Mucosa of descending colon (tissue), 3 donors: ENCODE measurements around the gene LEKR1. TPM values are rescaled to one million over a fixed set of nuclear protein-coding genes. Genes with fewer than 3 reads are reported as not detected.

ENCODE experiments used
- ATAC-seq: fragments of 200-7000 bp; cut with Tn5 transposase; one replicate; pipeline ENCODE4 v1.9.1; 2020; ENCODE audit warnings: mild to moderate bottlenecking, moderate library complexity
- DNase-seq, 3 donors: peaks; one replicate each; pipeline ENCODE4 v3.0.0-alpha.2; 2020
- H3K36me3 ChIP-seq: fragments of 200-600 bp; one replicate; pipeline ENCODE4 v1.8.0; 2021; ENCODE audit warnings: low read depth, mild to moderate bottlenecking
- H3K4me1 ChIP-seq: fragments of 200-600 bp; one replicate; pipeline ENCODE4 v1.8.0; 2021; ENCODE audit warnings: low read depth, mild to moderate bottlenecking
- H3K4me3 ChIP-seq: fragments of 200-600 bp; one replicate; pipeline ENCODE4 v1.8.0; 2021; ENCODE audit warnings: mild to moderate bottlenecking
- H3K9me3 ChIP-seq: fragments of 200-600 bp; one replicate; pipeline ENCODE4 v1.8.0; 2021; ENCODE audit warnings: mild to moderate bottlenecking
- CTCF ChIP-seq: fragments of 200-600 bp; IDR thresholded peaks from one replicate; pipeline ENCODE4 v1.8.0; 2022; ENCODE audit warnings: antibody characterized with exemption, mild to moderate bottlenecking
- intact Hi-C, 2 donors: fragments of 100-400 bp; cut with DNase I in 1 of 2; cut with micrococcal nuclease in 1 of 2; formaldehyde crosslinking; loops; one replicate each; pipeline versions ENCODE4 v1.11.0 to v1.11.1; 2022; cut with DNase I, micrococcal nuclease
- total RNA-seq, 3 donors: library from RNA; stranded (reverse); fragmentation: NEBNext Ultra II Directional in 2 of 3; extraction: Animal tissue kit (Norgen Biotek cat#: 25700) in 2 of 3; gene quantifications; one replicate each; pipeline versions ENCODE4 v1.2.1 to v1.2.4, GENCODE V29; 2021 to 2023
- donor health status: DM: no; HTN: no; CAD: no; lungs with moderate emphysema.
- donor health status: DM: no; HTN: no; CAD: no.
- donor health status: DM: no; HTN: yes; CAD: no.

The LEKR1 gene
- total RNA-seq, 3 donors from 2014 or later = 1.9 to 3.5 (median 1.9) TPM

- Histone ChIP-seq H3K36me3 (no peaks in the 10 kb centered on the region), H3K4me1 (peaks cover 11% of the 10 kb centered on the region), H3K4me3 (no peak overlapping the region), H3K9me3 (no peaks in the 10 kb centered on the region)
- ATAC-seq (no peak), DNase-seq (no peak)
- intact Hi-C loops = no loop called here
- no peak for TF ChIP-seq CTCF
These were observed 268.8 kb downstream of the LEKR1 start for GRCh38 chr3:157094751-157095480.

Other genes starting within 250 kb of the LEKR1 start
- gene TIPARP, start 151.8 kb upstream of the LEKR1 start, total RNA-seq = 10 to 100 TPM; 26.4 to 28.6 (median 26.7) TPM